Gastrocnemius medialis (tissue), 4 donors: Measurements from ENCODE around the gene PLXNA3. TPM values are rescaled to one million over a fixed set of nuclear protein-coding genes. Genes with fewer than 3 reads are reported as not detected.

Experiments used
- ATAC-seq, 2 donors: fragments of 150-250 bp; one replicate each; pipeline ENCODE4 v1.9.1; 2016
- DNase-seq, 2 donors: peaks; one replicate each; pipeline ENCODE4 v3.0.0-alpha.2; 2019
- H3K27ac ChIP-seq, 4 donors: fragments of 200-600 bp; sonication (generic); 1 replicate in 1 of 4; 2 replicates in 3 of 4; pipeline ENCODE4 v1.5.1; 2016 to 2018; ENCODE audit warnings: mild to moderate bottlenecking in 2 of 4, moderate library complexity in 1 of 4
- H3K27me3 ChIP-seq, 3 donors: fragments of 200-600 bp; sonication (generic) in 2 of 3; 1 replicate in 1 of 3; 2 replicates in 2 of 3; pipeline versions ENCODE4 v1.5.1 to v1.6.0; 2016 to 2019; ENCODE audit warnings: mild to moderate bottlenecking in 1 of 3, moderate library complexity in 1 of 3
- H3K36me3 ChIP-seq, 2 donors: fragments of 200-600 bp; sonication (generic) in 1 of 2; one replicate each; pipeline ENCODE4 v1.5.1; 2017 to 2018
- H3K4me1 ChIP-seq, 2 donors: fragments of 200-600 bp; sonication (generic) in 1 of 2; one replicate each; pipeline ENCODE4 v1.5.1; 2016 to 2017; ENCODE audit warnings: mild to moderate bottlenecking in 2 of 2
- H3K4me3 ChIP-seq, 4 donors: fragments of 200-600 bp; sonication (generic) in 3 of 4; 1 replicate in 1 of 4; 2 replicates in 3 of 4; pipeline ENCODE4 v1.5.1; 2016 to 2019; ENCODE audit warnings: mild to moderate bottlenecking in 2 of 4
- H3K9me3 ChIP-seq, 3 donors: fragments of 200-600 bp; sonication (generic) in 2 of 3; 1 replicate in 1 of 3; 2 replicates in 2 of 3; pipeline ENCODE4 v1.5.1; 2016 to 2019
- CTCF ChIP-seq, 5 experiments: fragments of 450-650 bp in 3 of 5; fragments of 200-600 bp in 2 of 5; sonication (generic) in 2 of 5; IDR thresholded peaks in 4 of 5; conservative IDR thresholded peaks in 1 of 5; 1 replicate in 4 of 5; 2 replicates in 1 of 5; pipeline ENCODE4 v1.5.1; 2016 to 2019; ENCODE audit warnings: antibody characterized with exemption in 5 of 5, mild to moderate bottlenecking in 3 of 5, moderate library complexity in 3 of 5
- POLR2A ChIP-seq, 2 donors: fragments of 450-650 bp; IDR thresholded peaks; one replicate each; pipeline ENCODE4 v1.6.1; 2017; ENCODE audit warnings: antibody characterized with exemption in 2 of 2, mild to moderate bottlenecking in 2 of 2, moderate library complexity in 2 of 2
- in situ Hi-C, 4 donors: fragments of 200-750 bp; cut with MboI; loops; one replicate each; pipeline versions ENCODE4 v1.15.0 to v1.8.0; 2017; ENCODE audit warnings: low sequenced_read_pairs in 4 of 4
- intact Hi-C: fragments of 100-400 bp; cut with DNase I; formaldehyde crosslinking; loops from one replicate; pipeline ENCODE4 v1.15.1; 2023; ENCODE audit warnings: low total_unique reads
- total RNA-seq, 4 donors: library from RNA; depleted of rRNA; stranded (reverse); fragments of >200 nt; gene quantifications; one replicate each; pipeline versions ENCODE4 v1.1.0 to v1.2.3, GENCODE V29; 2016

Gene PLXNA3
- 10 to 100 TPM in 1 of 4 donors, 1 to 10 TPM in 3; 1.2 to 10.7 (median 2.8) TPM for total RNA-seq

- H3K4me1 ChIP-seq: no peaks in the 10 kb centered on the region
- no peak for TF ChIP-seq CTCF (IDR thresholded peaks at IDR 0.05 in 4 of 5, conservative IDR thresholded peaks at IDR 0.05 in 1 of 5)
- TF ChIP-seq POLR2A (IDR thresholded peaks at IDR 0.05): peak; percentile 57 to 85
- H3K27me3 ChIP-seq: no peaks in the 10 kb centered on the region
- in situ Hi-C loops (no loop called here), intact Hi-C loops (no loop called here)
- H3K4me3 ChIP-seq: peak within 1 kb of the TSS; percentile 35 to 61 (median 52)
- no peaks in the 10 kb centered on the region for H3K9me3 ChIP-seq
- DNase-seq: no peak
- peak; percentile 50 to 81 for ATAC-seq
- H3K36me3 ChIP-seq: no peaks in the 10 kb centered on the region
- H3K27ac ChIP-seq: peak within 1 kb of the TSS in 3 of 4 donors; percentile 24 to 58 (median 55)
Observed at GRCh38 chrX:154458116-154458953, at the start of gene PLXNA3. Gene PLXNA3 (plus strand): TSS chrX:154458281. CDS start chrX:154460184, 1,903 bp downstream.

DNA sequence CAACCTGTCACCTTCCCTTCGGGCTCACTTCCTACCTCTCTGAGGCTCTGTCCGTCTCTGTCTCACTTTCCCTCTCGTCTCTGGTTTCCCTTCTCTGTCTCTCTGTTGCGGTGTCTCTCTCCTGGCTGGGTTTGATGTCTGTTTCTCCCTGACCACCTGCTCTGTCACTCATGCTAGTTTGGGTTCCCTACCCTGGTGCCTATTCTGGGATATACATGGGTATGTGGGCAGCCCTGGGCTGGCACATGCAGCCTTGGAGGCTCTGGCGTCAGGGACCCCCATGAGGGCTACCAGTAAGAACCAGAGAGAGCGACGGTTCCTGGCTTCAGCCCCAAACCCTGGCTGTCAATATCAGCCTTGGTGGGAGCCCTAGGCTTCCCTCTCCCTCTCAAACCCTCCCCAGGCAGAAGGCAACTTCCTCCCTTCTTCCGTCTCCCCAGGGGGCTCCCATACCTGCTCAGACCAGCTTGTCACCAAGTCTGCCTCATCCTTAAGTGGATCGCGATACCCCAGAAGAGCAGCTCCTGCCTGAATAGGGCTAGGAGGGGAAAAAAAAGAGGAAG, 49.3 kb upstream of the PLXNA3 start:
- Histone ChIP-seq H3K4me1 (peaks cover 12 to 32% of the 10 kb centered on the region in 2 donors), H3K36me3 (no peaks in the 10 kb centered on the region), H3K27ac (peak overlapping the region; percentile 91 to 98 (median 98)), H3K27me3 (no peaks in the 10 kb centered on the region), H3K9me3 (no peaks in the 10 kb centered on the region), H3K4me3 (peak overlapping the region; percentile 43 to 57 (median 52))
- ATAC-seq (peak; percentile 66 to 78), DNase-seq (peak; percentile 44 to 70)
- intact Hi-C loops (loop anchor here (1.0 kb wide), 1 partner anchor 10 kb away; the partner anchor contains the start of gene RPL10), in situ Hi-C loops (loop anchor here in 2 of 4 donors (25.0 kb wide), 1 partner anchor 129 kb away; the partner anchor contains the start of genes G6PD (in 2 of the 2) and IKBKG (in 2 of the 2))
- TF ChIP-seq CTCF (IDR thresholded peaks at IDR 0.05 in 4 of 5, conservative IDR thresholded peaks at IDR 0.05 in 1 of 5) (no peak), POLR2A (IDR thresholded peaks at IDR 0.05) (peak in 1 of 2 donors; percentile 56)

GRCh38 chrX:154409222-154409871, 48.7 kb upstream of the PLXNA3 start, which contains the start of gene DNASE1L1:
Gene DNASE1L1 (minus strand): TSS chrX:154409254. CDS start chrX:154405568, 3,686 bp downstream.
- H3K4me3 ChIP-seq: peak within 1 kb of the TSS; percentile 43 to 57 (median 54)
- intact Hi-C loops (no loop called here), in situ Hi-C loops (loop anchor here in 2 of 4 donors (25.0 kb wide), 1 partner anchor 128 kb away; the partner anchor contains the start of genes G6PD (in 2 of the 2) and IKBKG (in 2 of the 2))
- ATAC-seq (peak; percentile 60 to 61), DNase-seq (peak; percentile 79 to 93)
- no peaks in the 10 kb centered on the region for H3K9me3 ChIP-seq
- H3K4me1 ChIP-seq: peaks cover 12 to 32% of the 10 kb centered on the region in 2 donors
- no peaks in the 10 kb centered on the region for H3K27me3 ChIP-seq
- H3K27ac ChIP-seq: peak within 1 kb of the TSS; percentile 91 to 98 (median 98)
- TF ChIP-seq POLR2A (IDR thresholded peaks at IDR 0.05): peak; percentile 21 to 63
- TF ChIP-seq CTCF (IDR thresholded peaks at IDR 0.05 in 4 of 5, conservative IDR thresholded peaks at IDR 0.05 in 1 of 5): no peak
- no peaks in the 10 kb centered on the region for H3K36me3 ChIP-seq

DNA sequence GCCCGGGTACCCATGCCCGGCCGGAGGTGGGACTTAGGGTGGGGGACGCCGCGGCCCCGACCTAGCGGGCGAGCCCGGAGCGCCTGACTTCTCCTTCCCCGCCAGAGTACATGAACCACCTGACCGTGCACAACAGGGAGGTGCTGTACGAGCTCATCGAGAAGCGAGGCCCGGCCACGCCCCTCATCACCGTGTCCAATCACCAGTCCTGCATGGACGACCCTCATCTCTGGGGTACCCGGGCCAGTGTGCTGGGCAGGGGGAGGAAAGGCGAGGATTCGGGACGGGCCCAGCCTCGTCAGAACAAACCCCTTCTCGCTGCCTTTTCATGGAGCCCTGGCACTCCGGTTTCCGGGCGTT, 46.1 kb upstream of the PLXNA3 start:
- H3K27me3 ChIP-seq: no peaks in the 10 kb centered on the region
- peak in 1 of 2 donors; percentile 45 for TF ChIP-seq POLR2A (IDR thresholded peaks at IDR 0.05)
- TF ChIP-seq CTCF (IDR thresholded peaks at IDR 0.05 in 4 of 5, conservative IDR thresholded peaks at IDR 0.05 in 1 of 5): no peak
- peak overlapping the region; percentile 91 to 98 (median 98) for H3K27ac ChIP-seq
- H3K4me3 ChIP-seq: peak overlapping the region; percentile 67 to 90 (median 78)
- ATAC-seq: peak; percentile 66 to 73
- H3K36me3 ChIP-seq: no peaks in the 10 kb centered on the region
- in situ Hi-C loops: loop anchor here in 2 of 4 donors (25.0 kb wide), 1 partner anchor 125 kb away; the partner anchor contains the start of genes G6PD (in 2 of the 2) and IKBKG (in 2 of the 2)
- peaks cover 12 to 32% of the 10 kb centered on the region in 2 donors for H3K4me1 ChIP-seq
- DNase-seq: peak; percentile 62 to 73
- intact Hi-C loops: loop anchor here (2.0 to 5.0 kb wide), 2 partner anchors 25 to 75 kb away; partner anchors contain the start of genes GDI1 and UBL4A
- no peaks in the 10 kb centered on the region for H3K9me3 ChIP-seq
